Right lobe of liver (tissue), 6 donors: ENCODE measurements around the gene PLCL2. TPM values are rescaled to one million over a fixed set of nuclear protein-coding genes. Genes with fewer than 3 reads are reported as not detected.
A peak's percentile ranks its signal among the peaks of the same experiment; 100 is the strongest.

Source experiments
- ATAC-seq, 4 donors: fragments of 200-7000 bp; cut with Tn5 transposase; one replicate each; pipeline ENCODE4 v1.9.1; 2020; ENCODE audit warnings: mild to moderate bottlenecking in 4 of 4, moderate library complexity in 4 of 4
- DNase-seq, 3 donors: peaks; one replicate each; pipeline ENCODE4 v3.0.0-alpha.2; 2020
- H3K27ac ChIP-seq, 3 donors: fragments of 200-600 bp; one replicate each; pipeline ENCODE4 v1.8.0; 2022
- H3K27me3 ChIP-seq, 2 donors: fragments of 200-600 bp; one replicate each; pipeline ENCODE4 v1.8.0; 2022
- H3K36me3 ChIP-seq, 4 donors: fragments of 200-600 bp; sonication (generic) in 1 of 4; one replicate each; pipeline versions ENCODE4 v1.5.1 to v1.8.0; 2017 to 2022; ENCODE audit warnings: control low read depth in 1 of 4
- H3K4me1 ChIP-seq, 4 donors: fragments of 200-600 bp; sonication (generic) in 1 of 4; one replicate each; pipeline versions ENCODE4 v1.5.1 to v1.8.0; 2017 to 2022; ENCODE audit warnings: control low read depth in 1 of 4
- H3K4me3 ChIP-seq, 3 donors: fragments of 200-600 bp; one replicate each; pipeline ENCODE4 v1.8.0; 2022
- H3K9me3 ChIP-seq, 4 donors: fragments of 200-600 bp; sonication (generic) in 1 of 4; one replicate each; pipeline versions ENCODE4 v1.5.1 to v1.8.0; 2017 to 2022; ENCODE audit warnings: control low read depth in 1 of 4
- CTCF ChIP-seq, 4 donors: fragments of 200-600 bp in 3 of 4; fragments of 450-650 bp in 1 of 4; IDR thresholded peaks; one replicate each; pipeline versions ENCODE4 v1.5.1 to v1.8.0; 2016 to 2022; ENCODE audit warnings: antibody characterized with exemption in 4 of 4, mild to moderate bottlenecking in 2 of 4
- POLR2A ChIP-seq: fragments of 450-650 bp; IDR thresholded peaks from one replicate; pipeline ENCODE4 v1.6.1; 2017; ENCODE audit warnings: antibody characterized with exemption, mild to moderate bottlenecking
- WGBS: methylation state at CpG from one replicate; pipeline ENCODE4 v1.1.6; 2018; ENCODE audit warnings: low coverage, low lambda C conversion rate; ENCODE audit not compliant: insufficient coverage; ENCODE audit errors: missing lambda C conversion rate; 5-methylcytosine and 5-hydroxymethylcytosine counted together
- intact Hi-C, 2 donors: fragments of 100-400 bp; cut with DNase I; formaldehyde crosslinking; loops; one replicate each; pipeline versions ENCODE4 v1.11.2 to v1.14.1; 2022
- total RNA-seq, 6 experiments: library from RNA; depleted of rRNA in 2 of 6; stranded (reverse); fragments of >200 nt in 2 of 6; fragmentation: NEBNext Ultra II Directional in 3 of 6; extraction: Animal tissue kit (Norgen Biotek cat#: 25700) in 3 of 6; gene quantifications; one replicate each; pipeline versions ENCODE4 v1.1.0 to v1.2.4, GENCODE V29; 2016 to 2023
- donor health status: DM: no; HTN: yes; CAD: no.
- donor health status: DM: no; HTN: no; CAD: no.
- donor health status: DM: no; HTN: no; CAD: no.
- donor health status: DM: no; HTN: yes; CAD: no.
- donor health status: DM: no; HTN: yes; CAD: no.

Gene PLCL2
- total RNA-seq, 6 experiments from 2014 or later = 4.6 to 8.2 (median 6.9) TPM

DNA sequence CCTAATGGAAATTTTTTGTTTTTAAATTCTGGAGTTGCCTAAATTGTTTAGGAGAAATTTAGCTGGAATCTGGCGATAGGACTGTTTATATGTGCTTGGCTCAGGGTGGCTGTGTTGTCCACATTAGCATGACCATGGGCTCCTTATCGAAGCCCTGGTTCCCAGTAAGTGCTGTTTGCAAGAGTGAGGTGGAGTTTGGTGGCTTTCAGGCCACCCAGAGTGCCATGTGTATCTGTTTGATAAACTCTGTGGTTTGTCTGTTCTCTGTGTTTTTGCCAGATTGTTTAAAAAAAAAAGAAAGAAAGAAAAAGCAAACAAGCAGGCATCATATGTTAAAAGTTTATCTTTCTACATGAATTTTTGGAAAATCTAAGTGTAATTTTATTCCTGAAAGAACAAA is 51.5 kb downstream of the PLCL2 start:
- H3K27ac ChIP-seq = no peak overlapping the region
- H3K4me1 ChIP-seq = no peaks in the 10 kb centered on the region
- peak; percentile 38 to 45 (median 42) for ATAC-seq
- H3K27me3 ChIP-seq = no peaks in the 10 kb centered on the region
- WGBS = 69% methylated on average over 2 of the region's 2 CpGs
- no peak overlapping the region for H3K4me3 ChIP-seq
- H3K36me3 ChIP-seq = no peaks in the 10 kb centered on the region
- DNase-seq = no peak
- H3K9me3 ChIP-seq = no peaks in the 10 kb centered on the region
- intact Hi-C loops = no loop called here
- TF ChIP-seq CTCF (IDR thresholded peaks at IDR 0.05) = no peak
- TF ChIP-seq POLR2A = no peak

GRCh38 chr3:16936676-16937230 is 52.0 kb downstream of the PLCL2 start:
- Histone ChIP-seq H3K27me3 (no peaks in the 10 kb centered on the region), H3K4me3 (no peak overlapping the region), H3K27ac (no peak overlapping the region), H3K36me3 (no peaks in the 10 kb centered on the region), H3K9me3 (no peaks in the 10 kb centered on the region), H3K4me1 (no peaks in the 10 kb centered on the region)
- ATAC-seq = no peak
- 72% methylated on average over 7 of the region's 7 CpGs for WGBS
- intact Hi-C loops = no loop called here
- TF ChIP-seq CTCF (IDR thresholded peaks at IDR 0.05) (no peak), POLR2A (no peak)
- no peak for DNase-seq

DNA sequence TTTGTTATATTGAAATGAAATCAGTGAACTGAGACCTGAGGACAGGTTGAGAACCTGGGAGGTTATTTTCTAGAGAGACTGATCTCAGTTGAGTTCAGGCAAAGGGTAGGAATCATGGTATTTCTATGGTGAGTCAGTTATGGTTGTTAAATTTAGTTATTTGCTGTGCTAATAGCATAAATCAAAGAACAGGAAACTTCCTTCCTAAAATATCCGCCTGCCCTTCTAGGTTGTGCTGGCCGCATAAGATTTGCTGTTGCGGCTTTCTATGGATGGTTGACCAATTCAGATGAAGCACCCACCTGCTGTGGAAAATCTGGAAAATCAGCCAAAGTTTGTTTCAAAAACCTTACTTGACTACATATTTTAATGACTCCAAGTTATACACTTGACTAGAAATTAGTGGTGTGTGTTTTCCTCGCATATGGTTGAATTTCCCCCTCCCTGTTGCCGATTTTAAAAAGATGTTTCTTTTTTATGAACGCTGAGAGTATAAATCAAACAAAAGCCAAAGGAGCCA is 52.6 kb downstream of the PLCL2 start:
- H3K36me3 ChIP-seq = no peaks in the 10 kb centered on the region
- H3K4me3 ChIP-seq = no peak overlapping the region
- ATAC-seq (no peak), DNase-seq (no peak)
- TF ChIP-seq POLR2A (no peak), CTCF (IDR thresholded peaks at IDR 0.05) (no peak)
- H3K4me1 ChIP-seq = no peaks in the 10 kb centered on the region
- no peak overlapping the region for H3K27ac ChIP-seq
- intact Hi-C loops = no loop called here
- 75% methylated on average over 6 of the region's 6 CpGs for WGBS
- no peaks in the 10 kb centered on the region for H3K9me3 ChIP-seq
- H3K27me3 ChIP-seq = no peaks in the 10 kb centered on the region

- no peak for TF ChIP-seq CTCF (IDR thresholded peaks at IDR 0.05)
- TF ChIP-seq POLR2A = no peak
- intact Hi-C loops = no loop called here
- no peaks in the 10 kb centered on the region for H3K36me3 ChIP-seq
- no peak overlapping the region for H3K27ac ChIP-seq
- H3K4me3 ChIP-seq = no peak overlapping the region
- no peaks in the 10 kb centered on the region for H3K4me1 ChIP-seq
- 76% methylated on average over 3 of the region's 7 CpGs for WGBS
- no peaks in the 10 kb centered on the region for H3K27me3 ChIP-seq
- no peak for DNase-seq
- H3K9me3 ChIP-seq = no peaks in the 10 kb centered on the region
- ATAC-seq = no peak
These were observed 56.3 kb downstream of the PLCL2 start for GRCh38 chr3:16940769-16941700.
